NCI-H2107 treated with DMSO at 0.1 percent for 48 hours (cell line): ENCODE results near the gene SOX2.
A peak's percentile ranks its signal among the peaks of the same experiment; 100 is the strongest.

ENCODE experiments used
- DNase-seq: peaks from one replicate; lab custom pipeline; 2025; ENCODE audit not compliant: unreplicated experiment; lab: John Stamatoyannopoulos, UW

Gene SOX2

DNA sequence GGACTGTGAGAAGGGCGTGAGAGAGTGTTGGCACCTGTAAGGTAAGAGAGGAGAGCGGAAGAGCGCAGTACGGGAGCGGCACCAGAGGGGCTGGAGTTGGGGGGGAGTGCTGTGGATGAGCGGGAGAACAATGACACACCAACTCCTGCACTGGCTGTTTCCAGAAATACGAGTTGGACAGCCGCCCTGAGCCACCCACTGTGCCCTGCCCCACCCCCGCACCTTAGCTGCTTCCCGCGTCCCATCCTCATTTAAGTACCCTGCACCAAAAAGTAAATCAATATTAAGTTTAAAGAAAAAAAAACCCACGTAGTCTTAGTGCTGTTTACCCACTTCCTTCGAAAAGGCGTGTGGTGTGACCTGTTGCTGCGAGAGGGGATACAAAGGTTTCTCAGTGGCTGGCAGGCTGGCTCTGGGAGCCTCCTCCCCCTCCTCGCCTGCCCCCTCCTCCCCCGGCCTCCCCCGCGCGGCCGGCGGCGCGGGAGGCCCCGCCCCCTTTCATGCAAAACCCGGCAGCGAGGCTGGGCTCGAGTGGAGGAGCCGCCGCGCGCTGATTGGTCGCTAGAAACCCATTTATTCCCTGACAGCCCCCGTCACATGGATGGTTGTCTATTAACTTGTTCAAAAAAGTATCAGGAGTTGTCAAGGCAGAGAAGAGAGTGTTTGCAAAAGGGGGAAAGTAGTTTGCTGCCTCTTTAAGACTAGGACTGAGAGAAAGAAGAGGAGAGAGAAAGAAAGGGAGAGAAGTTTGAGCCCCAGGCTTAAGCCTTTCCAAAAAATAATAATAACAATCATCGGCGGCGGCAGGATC, at the start of gene SOX2:
SOX2 (plus strand) TSS at position 601 of the 811 bp plus-strand sequence. CDS start 436 bp downstream, outside the sequence.
- peak; percentile 98 for DNase-seq

DNA sequence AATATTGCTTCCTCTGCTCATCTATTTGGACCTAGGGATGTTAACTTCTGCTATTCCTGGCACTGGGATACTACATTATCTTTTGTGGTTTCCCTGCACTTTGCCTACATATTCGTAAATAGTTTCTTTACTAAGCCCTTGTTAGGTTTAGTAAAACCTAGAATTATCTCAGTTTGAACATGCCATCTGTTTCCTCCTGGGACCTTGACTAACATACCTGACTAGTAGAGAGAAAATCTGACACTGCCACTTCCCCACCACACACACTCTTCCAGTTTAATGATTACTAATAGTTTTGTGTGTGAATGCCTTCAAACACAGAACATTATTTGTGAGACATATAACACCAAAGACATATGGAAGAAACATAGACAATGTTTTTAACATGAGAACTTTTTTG, 28.2 kb upstream of the SOX2 start:
- DNase-seq = no peak

DNA sequence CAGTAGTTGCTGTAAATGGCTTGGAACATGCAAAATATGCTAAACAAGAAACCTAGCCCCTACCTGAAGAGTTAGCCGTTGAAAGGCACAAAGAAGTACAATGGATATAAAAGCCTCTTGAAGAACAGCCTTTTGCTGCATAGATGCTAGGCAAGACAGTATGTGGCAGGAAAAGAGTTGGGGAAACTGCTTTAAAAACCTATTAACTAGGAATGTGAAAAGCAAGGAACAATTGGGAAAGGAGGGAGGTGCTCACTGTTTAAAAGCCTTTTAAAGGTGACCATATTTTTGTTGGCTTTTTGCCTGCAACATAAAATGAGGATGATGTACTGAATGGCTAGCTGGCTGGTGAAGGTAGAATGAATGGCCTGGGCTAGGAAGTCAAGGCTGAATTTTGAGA, 24.5 kb upstream of the SOX2 start:
- DNase-seq = peak; percentile 90

DNA sequence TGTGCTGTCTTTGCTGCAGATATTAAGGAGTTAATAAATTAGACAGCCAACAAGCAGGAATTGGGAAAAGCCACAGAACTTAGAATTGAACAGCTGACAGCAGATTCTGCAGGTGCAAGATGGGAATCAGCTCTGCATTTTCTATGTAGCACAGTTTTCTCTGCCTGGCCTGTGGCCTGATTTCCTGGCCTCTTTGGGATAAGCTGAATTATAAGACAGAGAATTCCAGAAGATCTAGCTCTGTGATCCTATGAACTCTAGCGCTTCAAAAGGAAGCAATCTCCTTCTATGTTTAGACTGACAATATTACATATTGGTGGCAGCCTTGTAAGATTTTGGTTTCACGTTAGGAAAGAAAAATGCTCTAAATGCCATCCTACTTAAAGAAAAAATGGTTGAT, 24.0 kb upstream of the SOX2 start:
- DNase-seq = no peak

DNA sequence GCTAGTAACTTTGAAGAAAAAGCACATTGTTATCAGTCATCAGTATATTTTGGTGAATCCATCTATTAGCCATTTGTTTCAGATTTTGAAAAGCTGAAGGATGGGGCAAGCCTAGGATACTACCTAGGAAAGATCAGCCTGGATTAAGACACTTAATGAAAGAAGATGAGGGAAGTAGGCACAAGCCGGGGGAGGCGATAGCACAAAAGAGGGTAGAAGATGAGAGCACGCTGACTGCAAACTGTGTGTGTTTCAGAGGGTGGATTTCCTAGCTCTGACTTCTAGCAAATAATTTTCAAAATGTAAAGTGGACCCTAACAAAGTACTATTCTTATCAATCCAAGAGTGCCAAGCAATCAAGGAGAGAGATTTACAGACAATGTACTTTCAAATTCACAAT, 22.2 kb upstream of the SOX2 start:
- no peak for DNase-seq

DNA sequence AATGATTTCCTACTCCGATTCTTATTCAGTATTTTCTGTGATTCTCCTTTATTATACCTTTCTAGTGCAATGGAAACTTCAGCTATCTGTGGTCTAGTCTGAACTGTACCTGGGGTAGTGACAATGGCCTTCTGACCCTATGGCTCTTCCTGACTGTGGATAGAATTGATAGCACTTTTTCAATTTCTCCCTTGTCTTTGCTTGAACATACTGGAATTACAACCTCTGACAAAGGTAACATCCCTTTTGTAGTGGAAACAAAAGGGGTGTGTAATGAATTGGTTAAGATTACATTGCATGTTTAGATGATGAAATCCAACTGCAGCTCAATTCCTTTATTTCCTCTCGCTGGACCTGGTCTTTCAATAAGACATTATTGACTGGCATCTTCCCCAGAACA, 21.0 kb upstream of the SOX2 start:
- no peak for DNase-seq

DNA sequence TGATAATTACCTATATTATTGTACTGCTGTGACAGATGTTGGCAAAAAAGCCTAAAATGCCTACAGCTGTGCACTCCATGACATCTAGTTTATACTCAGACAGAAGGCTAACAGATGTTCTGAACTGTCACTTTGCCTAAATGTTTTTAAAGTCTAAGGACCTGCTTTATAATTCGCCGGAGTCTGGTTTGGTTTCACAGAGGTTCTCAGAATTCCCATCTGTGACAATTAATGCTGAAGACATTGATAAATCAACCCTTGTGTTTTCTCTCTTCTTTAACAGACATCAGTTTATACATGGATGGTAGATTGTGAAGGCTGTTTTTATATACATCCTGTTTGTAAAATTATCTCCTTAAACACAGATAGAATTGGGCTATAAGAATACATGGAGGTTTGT, 19.8 kb upstream of the SOX2 start:
- DNase-seq = no peak

DNA sequence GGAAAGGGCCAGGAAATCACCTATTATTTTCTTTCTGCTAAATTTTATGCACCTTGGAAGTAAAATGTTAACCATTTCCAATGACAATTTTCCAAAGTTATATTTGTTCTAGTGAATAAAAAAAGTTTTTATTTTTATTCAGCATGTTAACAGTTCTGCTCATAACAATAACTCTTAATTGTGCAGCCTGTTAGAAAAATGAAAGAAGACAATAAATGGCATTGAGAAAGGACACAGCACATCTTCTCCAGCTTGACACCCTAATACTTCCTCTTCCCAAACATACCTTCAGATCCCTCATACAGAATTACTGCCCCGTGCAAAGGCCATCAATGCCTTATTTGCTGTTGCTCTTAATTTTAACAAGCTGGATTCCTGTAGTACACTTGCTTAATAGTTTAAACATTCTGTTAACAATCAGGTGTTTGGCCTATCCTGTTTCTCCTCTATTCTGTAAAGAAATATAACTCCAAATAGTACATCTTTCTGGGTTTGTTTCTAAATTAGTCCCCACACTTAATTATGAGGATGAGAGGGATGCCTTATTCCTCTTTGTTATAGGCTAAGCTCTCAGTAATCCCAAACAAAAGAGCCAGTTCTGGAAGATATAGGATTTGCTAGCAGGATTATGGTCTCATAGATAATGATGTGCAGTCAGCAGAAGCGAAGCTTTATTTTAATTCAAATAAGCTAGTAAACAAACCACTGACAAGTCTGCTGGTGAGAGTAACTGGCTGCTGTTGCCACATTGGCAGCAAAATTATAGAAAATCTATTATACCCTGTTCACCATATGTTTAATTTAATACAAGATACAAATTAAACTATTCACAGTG, 19.2 kb upstream of the SOX2 start:
- DNase-seq = no peak

DNA sequence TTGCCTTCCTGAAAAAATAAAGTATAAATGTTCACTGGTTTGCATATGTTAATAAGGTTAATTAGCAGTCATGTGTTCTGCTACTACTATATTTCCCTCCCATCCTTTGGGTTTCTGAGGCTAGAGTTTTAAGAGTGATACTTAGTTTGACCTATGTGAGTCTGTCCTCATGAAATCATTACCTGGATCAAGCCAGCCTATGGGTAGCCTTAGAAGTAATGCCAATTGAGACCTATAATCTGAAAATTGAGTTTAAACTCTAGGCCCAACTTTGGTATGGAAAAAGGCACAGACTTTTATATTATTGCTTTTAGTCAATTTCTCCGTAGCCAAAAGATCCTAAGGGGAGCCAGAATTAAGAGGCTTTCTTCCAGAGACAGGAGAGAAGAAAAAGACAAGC, 18.4 kb upstream of the SOX2 start:
- no peak for DNase-seq

DNA sequence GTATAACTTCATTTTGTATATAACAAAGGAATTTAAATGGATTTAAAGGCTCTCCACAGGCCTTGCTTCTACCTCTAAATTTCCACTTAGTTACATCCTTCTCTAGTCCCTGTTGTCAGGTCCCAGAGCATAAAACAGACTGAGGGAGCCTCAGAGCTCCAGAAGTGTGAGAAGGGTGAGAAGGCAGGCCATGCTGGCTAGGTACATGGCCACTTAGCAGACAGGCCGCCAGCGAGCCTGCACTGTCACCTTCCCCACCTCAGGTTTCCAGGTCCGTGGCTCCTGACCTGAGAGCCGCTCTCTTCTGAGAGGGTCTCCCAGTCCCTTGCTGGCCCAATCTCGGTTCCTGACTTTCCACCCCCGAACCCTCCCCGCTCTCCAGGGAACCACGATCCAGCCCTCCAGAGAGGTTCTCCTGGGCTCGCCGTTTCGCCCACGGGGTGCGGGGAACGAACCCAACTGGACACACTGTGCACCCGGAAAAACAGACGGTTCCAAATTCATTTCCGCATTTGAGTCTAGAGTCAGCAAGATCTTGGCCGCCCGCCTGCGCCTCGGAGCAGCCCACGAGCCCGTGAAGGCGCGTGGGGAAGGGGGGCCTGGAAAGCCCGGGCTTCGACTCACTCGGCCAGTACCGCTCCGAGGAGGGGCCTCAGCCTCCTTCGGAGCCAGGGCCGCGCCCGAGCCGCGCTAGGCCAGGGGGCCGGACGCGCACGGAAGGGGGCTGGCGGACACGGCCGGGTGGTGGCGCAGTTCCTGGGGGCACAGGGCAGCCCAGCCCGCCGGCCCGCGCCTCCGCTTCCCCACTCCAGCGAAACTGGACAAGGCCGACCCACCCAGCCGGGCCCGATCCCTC, 16.7 kb upstream of the SOX2 start:
- DNase-seq = no peak

DNA sequence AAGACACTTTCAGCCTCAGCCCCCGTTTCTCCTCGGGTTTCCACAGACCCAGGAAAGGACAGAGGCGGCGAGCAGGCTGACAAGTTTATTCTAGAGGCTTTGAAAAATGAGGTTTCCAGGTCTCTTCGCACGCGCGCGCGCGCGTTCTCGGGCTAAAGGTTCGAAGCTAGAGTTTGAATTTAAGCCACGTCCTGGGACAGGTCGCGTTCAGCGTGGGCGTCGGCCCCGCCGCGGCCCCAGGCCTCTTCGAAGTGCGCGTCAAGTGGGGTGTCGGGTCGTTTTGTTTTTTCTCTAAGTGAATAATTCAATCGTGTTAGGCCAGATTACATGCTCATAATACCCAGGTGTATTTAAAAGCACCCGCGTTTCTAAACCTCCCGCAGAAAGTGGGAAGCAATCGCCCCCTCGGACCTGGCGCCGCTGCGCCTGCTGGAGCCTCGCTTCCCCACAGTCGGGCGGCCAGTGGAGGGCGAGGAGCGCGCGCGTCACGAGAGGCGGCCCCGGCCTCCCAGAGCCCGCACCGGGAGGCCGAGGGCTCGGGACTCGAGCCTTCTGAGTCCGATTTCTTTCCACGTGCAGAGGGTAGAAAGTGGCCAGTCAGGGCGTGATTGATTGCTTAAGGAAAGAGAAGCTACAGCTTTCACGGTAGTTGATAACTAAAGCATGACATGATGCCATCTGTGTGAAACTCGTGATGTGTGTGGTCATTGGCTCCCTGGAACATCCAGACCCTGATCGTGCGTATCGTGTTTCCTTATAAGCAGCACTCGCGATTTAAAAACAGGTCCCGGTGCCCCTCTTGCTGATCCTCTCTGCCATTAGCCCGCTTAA, 15.8 kb upstream of the SOX2 start:
- DNase-seq = no peak

DNA sequence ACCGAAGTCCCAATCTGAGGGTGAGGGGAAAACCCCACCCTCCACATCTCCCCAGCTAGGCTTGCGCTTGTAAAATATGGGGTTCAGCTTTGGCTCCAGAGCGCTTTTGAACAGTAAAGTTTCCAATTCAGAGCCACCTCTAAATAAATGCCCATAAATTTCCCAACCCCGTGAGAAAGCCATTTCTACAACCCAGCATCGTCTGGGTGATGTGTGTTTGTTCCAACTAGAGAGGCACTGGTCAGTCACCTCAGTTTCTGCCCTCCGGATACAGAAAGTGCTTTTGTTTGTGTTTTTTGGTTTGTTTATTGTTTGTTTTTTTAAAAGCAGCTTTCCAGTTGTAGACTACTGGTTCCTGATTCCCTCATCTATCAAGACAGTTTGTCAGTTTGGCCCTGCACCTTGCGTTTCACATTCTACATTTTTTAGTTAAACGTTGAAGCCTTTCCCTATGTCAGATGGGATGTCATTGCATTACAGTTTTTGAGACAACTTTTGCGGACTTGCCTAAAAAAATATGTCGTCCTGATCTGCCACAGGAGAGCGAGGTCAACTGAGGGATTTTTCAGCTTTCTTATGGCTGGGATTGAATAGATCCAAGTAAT, 15.0 kb upstream of the SOX2 start:
- no peak for DNase-seq

DNA sequence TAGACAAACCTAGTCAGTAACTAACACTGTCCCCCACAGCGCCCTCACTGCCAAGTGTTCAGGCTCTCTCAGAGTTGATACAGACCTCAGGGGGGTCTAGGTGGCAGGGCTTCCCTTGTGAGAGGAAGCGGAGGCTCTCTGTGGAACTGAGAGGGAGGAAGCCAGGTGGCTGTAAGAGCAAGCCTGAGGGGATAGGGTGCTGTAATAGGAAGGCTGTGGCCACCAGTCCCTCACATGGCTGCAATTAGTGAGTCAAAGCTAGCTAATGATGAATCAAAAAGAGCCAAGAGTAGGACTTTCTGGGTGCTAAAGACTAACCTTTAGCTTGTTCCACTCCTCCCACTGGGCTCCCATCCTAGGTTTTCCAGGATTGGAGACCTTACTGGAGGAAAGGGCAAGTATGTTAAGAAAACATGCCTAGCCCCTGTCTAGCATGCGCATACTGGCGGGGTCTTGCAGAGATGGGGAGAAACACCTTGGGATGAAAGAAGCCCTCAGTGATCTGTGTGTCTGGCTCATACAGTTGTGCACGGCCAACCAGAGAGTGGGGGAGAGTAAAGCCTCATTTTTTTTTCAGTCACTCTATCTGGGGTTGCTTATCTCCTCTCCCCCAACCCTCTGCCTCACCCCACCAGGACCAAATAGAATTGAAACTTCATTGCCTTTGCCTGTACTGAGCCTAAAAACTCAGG, 13.3 kb upstream of the SOX2 start:
- DNase-seq = peak; percentile 82

DNA sequence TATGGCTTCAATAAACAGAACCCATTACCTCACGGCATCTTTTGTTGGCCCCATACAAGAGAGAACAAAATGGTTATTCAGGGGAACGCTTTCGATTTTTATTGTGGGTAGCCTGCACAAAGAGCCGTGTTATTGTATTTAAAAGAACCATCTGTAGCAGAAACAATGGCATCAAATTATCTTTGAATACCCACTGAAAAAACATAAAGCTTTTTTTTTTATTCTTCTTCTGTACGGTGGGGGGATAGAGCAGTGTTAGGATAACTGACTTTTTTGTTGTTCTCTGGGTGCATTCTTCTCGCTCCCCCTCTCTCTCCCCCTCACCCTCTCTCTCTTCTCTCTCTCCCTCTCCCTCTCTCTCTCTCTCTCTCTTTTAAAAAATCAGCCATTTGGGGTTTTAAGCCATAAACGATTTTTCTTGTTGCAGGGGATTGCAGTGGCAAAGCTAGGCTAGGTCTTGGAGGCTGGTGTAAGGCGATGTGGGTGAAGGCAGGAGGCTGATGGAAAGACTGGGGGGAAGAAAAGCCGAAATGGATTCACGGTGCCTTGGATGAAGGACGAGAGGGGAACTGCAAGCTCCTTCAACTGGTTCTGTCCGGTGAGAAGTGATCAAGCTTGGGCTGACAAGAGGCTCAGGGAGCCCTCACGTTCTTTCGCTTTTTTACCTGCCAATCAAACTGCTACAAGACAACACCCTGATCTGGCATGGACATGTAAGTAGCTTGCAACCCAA, 12.4 kb upstream of the SOX2 start:
- peak; percentile 96 for DNase-seq

DNA sequence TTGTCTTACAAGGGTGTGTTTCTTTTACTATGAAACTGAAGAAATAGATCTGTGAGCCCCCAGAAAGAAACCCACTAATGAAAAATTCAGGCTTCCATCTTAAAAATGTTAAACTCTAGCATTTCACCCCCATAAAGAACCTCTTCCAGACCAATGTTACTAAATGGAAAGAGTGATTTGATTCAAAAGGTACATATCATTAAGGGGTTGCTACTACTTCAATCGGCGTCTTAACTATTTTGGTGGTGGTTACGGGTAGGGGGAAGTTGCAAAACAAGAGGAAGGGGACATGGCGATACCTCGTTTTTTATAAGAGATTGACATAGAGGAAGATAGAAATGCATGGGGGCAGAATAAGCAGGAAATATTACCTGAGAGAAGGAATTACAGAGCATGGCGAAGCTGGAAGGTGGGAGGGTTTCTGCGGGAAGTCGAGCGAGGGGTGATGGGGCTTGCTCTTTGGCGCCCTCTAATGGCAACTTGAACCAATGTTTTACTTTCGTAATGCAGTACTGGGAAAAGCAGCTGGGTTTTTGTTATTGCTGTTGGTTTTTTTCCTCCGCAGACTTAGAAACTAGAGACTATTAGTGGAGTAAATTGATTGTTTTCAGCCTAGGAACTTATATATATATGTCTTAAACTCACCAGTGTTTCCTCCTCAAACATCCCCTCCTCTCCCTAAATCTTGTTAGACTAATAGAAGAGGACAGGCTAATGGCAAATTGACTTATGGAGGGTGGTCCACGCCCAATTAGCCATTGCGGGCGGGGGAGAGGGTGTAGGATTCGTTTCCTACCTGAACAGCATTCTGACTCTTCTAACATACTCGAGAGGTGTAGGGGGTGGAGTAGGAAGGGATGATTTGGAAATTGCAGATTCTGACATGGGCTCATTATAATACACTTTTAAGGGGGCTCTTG, 11.3 kb upstream of the SOX2 start:
- DNase-seq = peak; percentile 100

DNA sequence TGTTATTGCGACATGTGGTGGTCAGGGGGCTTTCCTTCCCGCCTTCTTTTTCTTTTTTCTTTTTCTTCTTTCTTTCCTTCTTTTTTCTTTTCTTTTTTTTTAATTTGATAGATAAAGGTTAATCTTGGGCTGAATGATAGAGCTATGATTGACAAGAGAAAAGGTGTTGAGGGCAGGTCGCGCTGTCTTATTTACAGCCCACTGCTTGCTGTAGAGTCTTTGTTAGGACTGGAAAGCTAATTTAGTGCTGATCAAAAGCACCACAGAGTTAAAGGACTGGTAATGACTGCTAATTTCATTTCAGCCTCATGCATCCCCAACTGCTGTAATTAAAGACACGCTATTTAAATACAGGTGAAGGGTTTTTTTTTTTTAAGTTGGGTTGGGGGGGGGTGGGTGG, 10.6 kb upstream of the SOX2 start:
- peak; percentile 93 for DNase-seq

DNA sequence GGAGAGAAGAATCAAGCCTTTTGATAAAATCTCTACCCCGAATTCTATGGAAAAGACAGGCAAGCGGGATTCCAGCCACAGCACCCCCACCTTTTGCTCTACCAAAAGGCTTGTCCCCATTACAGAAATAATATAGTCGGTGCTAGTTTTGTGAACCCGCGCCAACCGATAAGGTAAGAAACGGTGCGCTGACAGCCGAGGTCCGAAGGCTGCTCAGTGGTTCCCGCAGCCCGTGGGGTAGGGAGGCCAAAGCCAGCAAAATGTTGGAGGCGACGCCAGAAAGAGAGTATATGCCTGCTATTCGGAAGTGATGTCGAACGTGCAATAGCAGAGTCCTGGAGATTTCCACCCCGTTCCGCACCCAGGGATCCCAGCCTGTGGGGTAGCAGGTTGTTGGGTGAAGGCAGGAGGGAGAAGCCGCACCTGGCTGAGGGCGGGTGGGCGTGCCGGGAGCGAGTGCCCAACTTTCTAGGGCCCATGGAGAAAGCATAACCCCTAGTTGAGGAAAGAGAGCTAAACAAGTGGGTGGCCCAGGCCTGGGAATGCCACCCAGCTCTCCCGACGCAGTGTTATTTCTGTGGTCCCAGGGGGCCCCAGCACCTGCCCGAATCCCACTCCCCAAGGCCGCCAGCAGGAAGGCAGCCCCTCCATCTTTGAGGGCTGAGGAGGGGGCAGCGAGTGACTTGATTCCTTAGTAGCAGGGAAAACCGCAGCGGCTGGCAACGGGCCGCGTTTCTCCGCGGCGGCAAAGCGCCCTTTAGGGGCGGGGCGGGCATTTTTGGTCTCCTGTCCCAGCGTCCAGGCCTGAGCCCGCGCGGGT, 7.9 kb upstream of the SOX2 start:
- DNase-seq = no peak
